Suppressor macrophage (primary cell): Measurements from ENCODE around the gene AK3.
"Not testable (repeated sequence)": the region's sequence is repeated elsewhere in the genome, so short reads cannot be mapped to it uniquely, and the experiment has no call there.

Experiments
- DNase-seq, 4 experiments: peaks; one replicate each; pipeline ENCODE4 v3.0.0-alpha.2; 2020 to 2022

The AK3 gene

GRCh38 chr9:4663956-4664355 lies 77.0 kb downstream of the AK3 start:
- DNase-seq: peak; percentile 51 to 77 (median 64)

- no peak for DNase-seq
Measured at GRCh38 chr9:4662989-4663792, 77.8 kb downstream of the AK3 start.

DNA sequence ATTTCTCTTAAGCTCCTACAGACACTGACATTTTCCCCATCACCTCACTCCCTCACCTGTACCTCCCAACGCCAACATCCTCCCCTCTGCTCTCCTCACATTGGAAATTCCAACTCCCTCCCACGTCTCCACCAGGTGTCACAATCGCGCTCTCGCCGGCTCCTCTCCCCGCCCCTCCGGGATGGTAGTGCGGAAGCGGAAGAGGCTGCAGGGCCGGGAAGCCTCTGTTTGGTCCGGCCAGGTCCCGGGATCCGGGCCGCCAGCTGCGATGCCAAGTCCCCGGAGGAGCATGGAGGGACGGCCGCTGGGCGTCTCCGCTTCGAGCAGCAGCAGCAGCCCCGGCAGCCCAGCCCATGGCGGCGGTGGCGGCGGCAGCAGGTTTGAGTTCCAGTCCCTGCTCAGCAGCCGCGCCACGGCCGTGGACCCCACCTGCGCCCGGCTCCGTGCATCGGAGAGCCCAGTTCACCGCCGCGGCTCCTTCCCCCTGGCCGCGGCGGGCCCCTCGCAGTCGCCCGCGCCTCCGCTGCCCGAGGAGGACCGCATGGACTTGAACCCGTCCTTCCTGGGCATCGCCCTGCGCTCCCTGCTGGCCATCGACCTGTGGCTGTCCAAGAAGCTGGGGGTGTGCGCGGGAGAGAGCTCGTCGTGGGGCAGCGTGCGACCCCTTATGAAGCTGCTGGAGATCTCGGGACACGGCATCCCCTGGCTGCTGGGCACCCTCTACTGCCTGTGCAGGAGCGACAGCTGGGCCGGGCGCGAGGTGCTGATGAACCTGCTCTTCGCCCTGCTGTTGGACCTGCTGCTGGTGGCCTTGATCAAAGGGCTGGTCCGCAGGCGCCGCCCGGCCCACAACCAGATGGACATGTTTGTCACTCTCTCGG lies 78.7 kb downstream of the AK3 start, which contains the start of gene PLPP6:
Gene PLPP6 (plus strand): TSS at position 187 of the 881 bp plus-strand sequence. CDS start 82 bp downstream, at position 269.
- DNase-seq: peak; percentile 84 to 93 (median 88)

- no peak for DNase-seq
Measured at GRCh38 chr9:4661611-4662010, 79.4 kb downstream of the AK3 start.

DNA sequence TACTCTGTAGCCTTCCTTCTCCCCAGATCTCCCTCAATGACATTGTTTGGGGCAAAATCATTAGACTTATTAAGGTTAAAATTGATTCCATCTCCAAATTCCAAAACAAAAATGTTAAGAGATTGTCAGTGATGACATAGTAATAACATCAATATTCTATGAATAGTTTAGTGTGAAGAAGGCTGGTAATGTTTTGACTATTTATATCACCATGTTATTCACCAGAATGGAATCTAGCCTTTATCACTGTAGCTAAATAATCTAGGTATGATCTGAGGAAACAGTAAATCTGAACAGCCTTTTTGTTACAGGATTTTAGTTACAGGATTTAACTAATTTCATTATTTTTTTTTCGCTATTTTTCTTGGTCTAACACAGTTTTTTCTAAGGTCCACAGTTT lies 79.8 kb downstream of the AK3 start:
- no peak for DNase-seq

DNA sequence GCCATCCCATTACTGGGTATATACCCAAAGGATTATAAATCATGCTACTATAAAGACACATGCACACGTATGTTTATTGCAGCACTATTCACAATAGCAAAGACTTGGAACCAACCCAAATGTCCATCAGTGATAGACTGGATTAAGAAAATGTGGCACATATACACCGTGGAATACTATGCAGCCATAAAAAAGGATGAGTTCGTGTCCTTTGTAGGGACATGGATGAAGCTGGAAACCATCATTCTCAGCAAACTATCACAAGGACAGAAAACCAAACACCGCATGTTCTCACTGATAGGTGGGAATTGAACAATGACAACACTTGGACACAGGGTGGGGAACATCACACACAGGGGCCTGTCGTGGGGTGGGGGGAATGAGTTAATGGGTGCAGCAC lies 80.3 kb downstream of the AK3 start:
- DNase-seq: not testable (repeated sequence)
